GM23338 (cell line): ENCODE data around the gene SLC16A11.

Experiments
- CREB1 ChIP-seq: fragments of 250-450 bp; sonication (Bioruptor Pico); IDR thresholded peaks from 2 replicates; pipeline ENCODE4 v1.5.0; 2020; ENCODE audit warnings: low read depth, mild to moderate bottlenecking, moderate library complexity
- EZH2 ChIP-seq: fragments of 200-600 bp; sonication (generic); IDR thresholded peaks from one replicate; pipeline ENCODE4 v1.8.0; 2017; ENCODE audit warnings: antibody characterized with exemption, mild to moderate bottlenecking, low read depth; ENCODE audit not compliant: unreplicated experiment
- EZH2phosphoT487 ChIP-seq: fragments of 200-600 bp; sonication (generic); IDR thresholded peaks from one replicate; pipeline ENCODE4 v1.8.1; 2018; ENCODE audit warnings: antibody characterized with exemption; ENCODE audit not compliant: unreplicated experiment
- JUNB ChIP-seq: IDR thresholded peaks from one replicate; pipeline ENCODE4 v1.6.1; 2016; ENCODE audit warnings: antibody characterized with exemption; ENCODE audit not compliant: unreplicated experiment
- POLR2AphosphoS5 ChIP-seq: IDR thresholded peaks from 2 replicates; pipeline ENCODE4 v1.6.1; 2016; ENCODE audit warnings: antibody characterized with exemption, low read depth
- STAT1 ChIP-seq: IDR thresholded peaks from one replicate; pipeline ENCODE4 v1.6.1; 2016; ENCODE audit warnings: antibody characterized with exemption; ENCODE audit not compliant: unreplicated experiment
- ZNF114 ChIP-seq: fragments of 250-450 bp; sonication (Bioruptor Pico); IDR thresholded peaks from 2 replicates; pipeline ENCODE4 v1.5.0; 2020; ENCODE audit warnings: mild to moderate bottlenecking, moderate library complexity
- TF ChIP-seq, protein P1 (sequence below), 2 experiments: fragments of 200-600 bp in 1 of 2; sonication (generic) in 1 of 2; conservative IDR thresholded peaks; 2 replicates each; pipeline versions ENCODE4 v1.5.1 to v1.6.1; 2016 to 2017; ENCODE audit warnings: antibody characterized with exemption in 2 of 2, low read depth in 2 of 2, mild to moderate bottlenecking in 2 of 2, moderate library complexity in 1 of 2
- TF ChIP-seq, protein P2 (sequence below): IDR thresholded peaks from one replicate; pipeline ENCODE4 v1.6.1; 2018; ENCODE audit warnings: antibody characterized with exemption; ENCODE audit not compliant: unreplicated experiment
- TF ChIP-seq, protein P3 (sequence below): IDR thresholded peaks from 2 replicates; pipeline ENCODE4 v1.6.1; 2016; ENCODE audit warnings: antibody characterized with exemption

DNA sequence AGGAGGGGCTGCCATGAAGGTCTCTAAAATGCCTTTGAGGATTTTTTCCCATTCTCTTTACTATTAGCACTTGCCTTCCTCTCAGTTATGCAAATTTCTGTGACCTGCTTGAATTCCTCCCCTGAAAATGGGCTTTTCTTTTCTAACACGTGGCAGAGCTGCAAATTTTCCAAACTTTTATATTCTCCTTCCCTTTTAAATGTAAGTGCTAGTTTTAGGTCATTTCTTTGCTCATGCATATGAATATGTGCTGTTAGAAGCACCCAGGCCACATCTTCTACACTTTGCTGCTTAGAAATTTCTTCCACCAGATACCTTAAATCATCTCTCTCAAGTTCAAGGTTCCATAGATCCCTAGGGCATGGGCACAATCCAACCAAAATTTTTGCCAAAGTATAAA lies 24.4 kb upstream of the SLC16A11 start:
- TF ChIP-seq, protein P1, sequence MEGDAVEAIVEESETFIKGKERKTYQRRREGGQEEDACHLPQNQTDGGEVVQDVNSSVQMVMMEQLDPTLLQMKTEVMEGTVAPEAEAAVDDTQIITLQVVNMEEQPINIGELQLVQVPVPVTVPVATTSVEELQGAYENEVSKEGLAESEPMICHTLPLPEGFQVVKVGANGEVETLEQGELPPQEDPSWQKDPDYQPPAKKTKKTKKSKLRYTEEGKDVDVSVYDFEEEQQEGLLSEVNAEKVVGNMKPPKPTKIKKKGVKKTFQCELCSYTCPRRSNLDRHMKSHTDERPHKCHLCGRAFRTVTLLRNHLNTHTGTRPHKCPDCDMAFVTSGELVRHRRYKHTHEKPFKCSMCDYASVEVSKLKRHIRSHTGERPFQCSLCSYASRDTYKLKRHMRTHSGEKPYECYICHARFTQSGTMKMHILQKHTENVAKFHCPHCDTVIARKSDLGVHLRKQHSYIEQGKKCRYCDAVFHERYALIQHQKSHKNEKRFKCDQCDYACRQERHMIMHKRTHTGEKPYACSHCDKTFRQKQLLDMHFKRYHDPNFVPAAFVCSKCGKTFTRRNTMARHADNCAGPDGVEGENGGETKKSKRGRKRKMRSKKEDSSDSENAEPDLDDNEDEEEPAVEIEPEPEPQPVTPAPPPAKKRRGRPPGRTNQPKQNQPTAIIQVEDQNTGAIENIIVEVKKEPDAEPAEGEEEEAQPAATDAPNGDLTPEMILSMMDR (conservative IDR thresholded peaks at IDR 0.05; ENCODE audit: low read depth in 2 of 2): no peak
- no peak for TF ChIP-seq EZH2phosphoT487
- TF ChIP-seq, protein P2, sequence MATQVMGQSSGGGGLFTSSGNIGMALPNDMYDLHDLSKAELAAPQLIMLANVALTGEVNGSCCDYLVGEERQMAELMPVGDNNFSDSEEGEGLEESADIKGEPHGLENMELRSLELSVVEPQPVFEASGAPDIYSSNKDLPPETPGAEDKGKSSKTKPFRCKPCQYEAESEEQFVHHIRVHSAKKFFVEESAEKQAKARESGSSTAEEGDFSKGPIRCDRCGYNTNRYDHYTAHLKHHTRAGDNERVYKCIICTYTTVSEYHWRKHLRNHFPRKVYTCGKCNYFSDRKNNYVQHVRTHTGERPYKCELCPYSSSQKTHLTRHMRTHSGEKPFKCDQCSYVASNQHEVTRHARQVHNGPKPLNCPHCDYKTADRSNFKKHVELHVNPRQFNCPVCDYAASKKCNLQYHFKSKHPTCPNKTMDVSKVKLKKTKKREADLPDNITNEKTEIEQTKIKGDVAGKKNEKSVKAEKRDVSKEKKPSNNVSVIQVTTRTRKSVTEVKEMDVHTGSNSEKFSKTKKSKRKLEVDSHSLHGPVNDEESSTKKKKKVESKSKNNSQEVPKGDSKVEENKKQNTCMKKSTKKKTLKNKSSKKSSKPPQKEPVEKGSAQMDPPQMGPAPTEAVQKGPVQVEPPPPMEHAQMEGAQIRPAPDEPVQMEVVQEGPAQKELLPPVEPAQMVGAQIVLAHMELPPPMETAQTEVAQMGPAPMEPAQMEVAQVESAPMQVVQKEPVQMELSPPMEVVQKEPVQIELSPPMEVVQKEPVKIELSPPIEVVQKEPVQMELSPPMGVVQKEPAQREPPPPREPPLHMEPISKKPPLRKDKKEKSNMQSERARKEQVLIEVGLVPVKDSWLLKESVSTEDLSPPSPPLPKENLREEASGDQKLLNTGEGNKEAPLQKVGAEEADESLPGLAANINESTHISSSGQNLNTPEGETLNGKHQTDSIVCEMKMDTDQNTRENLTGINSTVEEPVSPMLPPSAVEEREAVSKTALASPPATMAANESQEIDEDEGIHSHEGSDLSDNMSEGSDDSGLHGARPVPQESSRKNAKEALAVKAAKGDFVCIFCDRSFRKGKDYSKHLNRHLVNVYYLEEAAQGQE: no peak
- no peak for TF ChIP-seq POLR2AphosphoS5
- TF ChIP-seq JUNB: no peak
- no peak for TF ChIP-seq EZH2
- TF ChIP-seq, protein P3, sequence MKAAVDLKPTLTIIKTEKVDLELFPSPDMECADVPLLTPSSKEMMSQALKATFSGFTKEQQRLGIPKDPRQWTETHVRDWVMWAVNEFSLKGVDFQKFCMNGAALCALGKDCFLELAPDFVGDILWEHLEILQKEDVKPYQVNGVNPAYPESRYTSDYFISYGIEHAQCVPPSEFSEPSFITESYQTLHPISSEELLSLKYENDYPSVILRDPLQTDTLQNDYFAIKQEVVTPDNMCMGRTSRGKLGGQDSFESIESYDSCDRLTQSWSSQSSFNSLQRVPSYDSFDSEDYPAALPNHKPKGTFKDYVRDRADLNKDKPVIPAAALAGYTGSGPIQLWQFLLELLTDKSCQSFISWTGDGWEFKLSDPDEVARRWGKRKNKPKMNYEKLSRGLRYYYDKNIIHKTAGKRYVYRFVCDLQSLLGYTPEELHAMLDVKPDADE: no peak
- no peak for TF ChIP-seq CREB1 (CRISPR knock-in tag)
- no peak for TF ChIP-seq ZNF114 (CRISPR knock-in tag)
- TF ChIP-seq STAT1: no peak
